Large intestine (tissue), 3 donors: ENCODE measurements around the gene WBP4. TPM values are rescaled to one million over a fixed set of nuclear protein-coding genes. Genes with fewer than 3 reads are reported as not detected.

Experiments used
- DNase-seq, 2 donors: peaks; one replicate each; pipeline versions ENCODE4 v3.0.0 to v3.0.0-alpha.2; 2013
- H3K27ac ChIP-seq: one replicate; pipeline ENCODE4 v1.5.1; 2013; ENCODE audit warnings: low read length
- H3K27me3 ChIP-seq: 2 replicates; pipeline ENCODE4 v1.6.1; 2013; ENCODE audit warnings: low read length; ENCODE audit not compliant: control insufficient read depth, insufficient read depth
- H3K36me3 ChIP-seq: 2 replicates; pipeline ENCODE4 v1.6.1; 2013; ENCODE audit warnings: low read length; ENCODE audit not compliant: control insufficient read depth, insufficient read depth
- H3K4me1 ChIP-seq: one replicate; pipeline ENCODE4 v1.6.1; 2013; ENCODE audit warnings: low read length; ENCODE audit not compliant: control insufficient read depth, insufficient read depth
- H3K4me3 ChIP-seq: one replicate; pipeline ENCODE4 v1.5.1; 2013; ENCODE audit warnings: low read length
- H3K9me3 ChIP-seq: one replicate; pipeline ENCODE4 v1.6.1; 2013; ENCODE audit warnings: mild to moderate bottlenecking, low read depth, low read length, moderate library complexity; ENCODE audit not compliant: control insufficient read depth
- WGBS: methylation state at CpG from one replicate; pipeline ENCODE4 v1.1.5; 2013; ENCODE audit warnings: low lambda C conversion rate; ENCODE audit not compliant: insufficient coverage; 5-methylcytosine and 5-hydroxymethylcytosine counted together
- polyA plus RNA-seq: library from polyadenylated mRNA; unstranded; fragments of 120-200 nt; gene quantifications from one replicate; pipeline ENCODE4 v1.2.1, GENCODE V29; 2013

The WBP4 gene
- polyA plus RNA-seq, 1 donor = 21.4 TPM

DNA sequence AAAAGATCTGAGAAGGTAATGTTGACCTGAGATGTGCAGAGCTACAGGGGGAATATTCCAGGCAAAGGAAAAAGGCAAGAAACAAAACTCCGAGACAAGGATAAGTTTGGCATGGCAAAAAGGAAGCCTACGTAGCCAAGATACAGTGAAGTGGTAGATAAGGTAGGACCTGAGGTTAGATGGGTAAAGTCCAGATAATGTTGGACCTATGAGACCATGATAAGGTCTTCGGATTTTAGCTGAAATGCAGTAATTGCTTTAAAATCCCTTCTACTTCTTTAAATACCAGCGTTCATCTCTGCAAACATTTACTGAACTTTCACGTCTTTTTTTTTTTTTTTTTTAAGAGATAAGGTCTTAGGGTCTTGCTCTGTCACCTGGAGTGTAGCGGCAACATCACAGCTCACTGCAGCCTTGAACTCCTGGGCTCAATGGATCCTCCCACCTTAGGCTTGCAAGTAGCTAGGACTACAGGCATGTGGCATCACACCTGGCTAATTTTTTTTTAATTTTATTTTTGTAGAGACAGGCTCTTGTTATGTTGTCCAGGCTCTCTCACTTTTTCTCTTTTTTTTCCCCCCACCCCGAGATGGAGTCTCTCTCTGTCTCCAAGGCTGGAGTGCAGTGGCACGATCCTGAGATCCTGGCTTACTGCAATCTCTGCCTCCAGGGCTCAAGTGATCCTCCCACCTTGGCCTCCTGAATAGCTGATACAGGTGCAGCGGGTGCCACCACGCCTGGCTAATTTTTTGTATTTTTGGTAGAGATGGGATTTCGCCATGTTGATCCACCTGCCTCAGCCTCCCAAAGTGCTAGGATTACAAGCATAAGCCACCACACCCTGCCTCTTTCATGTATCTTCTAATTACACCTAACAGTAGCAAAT is 4.2 kb upstream of the WBP4 start:
- H3K4me1 ChIP-seq = peaks cover 26% of the 10 kb centered on the region
- 30% methylated on average over 5 of the region's 11 CpGs for WGBS
- H3K4me3 ChIP-seq = no peak overlapping the region

DNA sequence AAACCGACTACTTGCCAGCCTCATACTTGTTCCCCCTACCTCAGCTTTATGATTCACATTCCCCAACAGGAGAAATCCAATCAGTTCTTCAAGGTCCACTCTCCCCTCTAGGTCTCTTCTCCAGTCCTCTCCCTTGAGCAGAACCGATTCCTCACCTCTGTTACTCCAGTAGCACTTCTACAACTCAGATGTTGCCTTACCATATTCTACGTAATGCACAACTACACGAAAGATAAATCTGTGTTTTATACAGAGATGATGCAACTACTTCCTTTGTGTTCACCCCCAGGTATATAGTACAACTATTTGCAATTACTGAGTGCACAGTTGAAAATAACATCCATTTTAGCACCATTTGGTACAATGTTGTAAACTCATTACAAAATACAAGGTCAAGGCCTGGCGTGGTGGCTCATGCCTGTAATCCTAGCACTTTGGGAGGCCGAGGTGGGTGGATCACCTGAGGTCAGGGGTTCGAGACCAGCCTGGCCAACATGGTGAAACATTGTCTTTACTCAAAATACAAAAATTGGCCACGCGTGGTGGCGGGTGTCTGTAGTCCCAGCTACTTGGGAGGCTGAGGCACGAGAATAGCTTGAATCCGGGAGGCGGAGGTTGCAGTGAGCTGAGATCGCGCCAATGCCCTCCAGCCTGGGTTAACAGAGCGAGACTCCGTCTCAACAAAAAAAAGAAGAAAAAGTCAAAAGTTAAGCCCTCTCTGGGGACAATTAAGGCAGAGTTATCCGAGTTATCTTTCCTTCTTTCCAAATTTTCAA is 2.8 kb upstream of the WBP4 start:
- no peaks in the 10 kb centered on the region for H3K9me3 ChIP-seq
- peak overlapping the region; percentile 94 for H3K4me3 ChIP-seq
- peaks cover 31% of the 10 kb centered on the region for H3K4me1 ChIP-seq
- no peaks in the 10 kb centered on the region for H3K27me3 ChIP-seq
- peak in 1 of 2 donors; percentile 57 for DNase-seq
- 93% methylated on average over 2 of the region's 18 CpGs for WGBS
- H3K36me3 ChIP-seq = no peaks in the 10 kb centered on the region
- peak overlapping the region; percentile 99 for H3K27ac ChIP-seq

More for the DNA sequence above, 4.2 kb upstream of the WBP4 start:
- Histone ChIP-seq H3K27me3 (no peaks in the 10 kb centered on the region), H3K9me3 (no peaks in the 10 kb centered on the region), H3K36me3 (no peaks in the 10 kb centered on the region), H3K27ac (peak overlapping the region; percentile 31)
- peak; percentile 42 to 68 for DNase-seq

DNA sequence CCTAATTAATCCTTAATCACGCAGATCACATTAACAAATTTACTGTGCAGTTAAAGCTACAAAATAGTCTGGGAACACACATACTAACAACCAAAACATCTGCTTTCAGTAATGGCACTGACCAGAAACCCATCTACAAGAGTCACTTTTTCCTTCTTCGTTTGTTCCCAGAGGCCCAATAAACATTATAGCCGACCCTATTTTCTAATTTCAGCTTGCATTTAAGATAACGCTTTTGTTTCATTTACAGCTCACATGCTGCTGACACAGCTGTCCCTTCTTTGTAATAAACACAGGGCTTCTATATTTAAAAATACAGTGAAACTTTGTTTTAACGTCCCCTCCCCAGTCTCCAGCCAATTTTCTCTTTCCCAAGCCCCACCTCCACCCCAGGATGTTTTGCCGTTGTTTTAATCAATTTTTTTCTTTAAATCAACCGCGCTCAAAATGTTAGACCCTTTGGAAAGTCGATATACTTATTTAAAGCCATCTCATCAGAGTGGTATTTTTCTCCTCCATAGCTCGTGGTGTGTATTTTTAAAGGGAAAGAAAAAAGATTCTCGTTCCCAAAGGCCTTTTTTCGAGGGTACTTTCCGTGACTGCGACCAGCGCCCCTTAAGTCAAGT is 1.7 kb upstream of the WBP4 start:
- Histone ChIP-seq H3K36me3 (no peaks in the 10 kb centered on the region), H3K4me3 (peak overlapping the region; percentile 94), H3K9me3 (no peaks in the 10 kb centered on the region), H3K4me1 (peaks cover 34% of the 10 kb centered on the region), H3K27ac (peak overlapping the region; percentile 99), H3K27me3 (no peaks in the 10 kb centered on the region)
- WGBS = 5% methylated on average over 3 of the region's 15 CpGs
- no peak for DNase-seq

GRCh38 chr13:41060082-41060723 is 1.1 kb upstream of the WBP4 start:
- H3K27ac ChIP-seq = peak overlapping the region; percentile 99
- H3K36me3 ChIP-seq = no peaks in the 10 kb centered on the region
- peak; percentile 94 to 97 for DNase-seq
- peaks cover 30% of the 10 kb centered on the region for H3K4me1 ChIP-seq
- H3K9me3 ChIP-seq = no peaks in the 10 kb centered on the region
- H3K4me3 ChIP-seq = peak overlapping the region; percentile 94
- no peaks in the 10 kb centered on the region for H3K27me3 ChIP-seq
- WGBS = no CpG with 5 or more reads among the region's 57 CpGs

- Histone ChIP-seq H3K27me3 (no peaks in the 10 kb centered on the region), H3K4me1 (peaks cover 30% of the 10 kb centered on the region), H3K27ac (peak overlapping the region; percentile 99), H3K4me3 (peak overlapping the region; percentile 94), H3K9me3 (no peaks in the 10 kb centered on the region), H3K36me3 (no peaks in the 10 kb centered on the region)
- 0% methylated on average over 3 of the region's 35 CpGs for WGBS
- peak in 1 of 2 donors; percentile 75 for DNase-seq
Observed at GRCh38 chr13:41060724-41061074, 610 bp upstream of the WBP4 start.

- no peaks in the 10 kb centered on the region for H3K27me3 ChIP-seq
- DNase-seq = no peak
- H3K9me3 ChIP-seq = no peaks in the 10 kb centered on the region
- 0% methylated on average over 5 of the region's 24 CpGs for WGBS
- H3K4me1 ChIP-seq = peaks cover 21% of the 10 kb centered on the region
- peaks cover 10% of the 10 kb centered on the region for H3K36me3 ChIP-seq
- peak overlapping the region; percentile 99 for H3K27ac ChIP-seq
- peak overlapping the region; percentile 94 for H3K4me3 ChIP-seq
Observed at GRCh38 chr13:41061914-41062837, 867 bp downstream of the WBP4 start.

GRCh38 chr13:41064493-41064892 is 3.2 kb downstream of the WBP4 start:
- H3K36me3 ChIP-seq = peaks cover 27% of the 10 kb centered on the region
- no peak overlapping the region for H3K4me3 ChIP-seq
- DNase-seq = no peak
- H3K27ac ChIP-seq = no peak overlapping the region
- no peaks in the 10 kb centered on the region for H3K9me3 ChIP-seq
- peaks cover 8% of the 10 kb centered on the region for H3K4me1 ChIP-seq
- 88% methylated on average over 1 of the region's 2 CpGs for WGBS
- no peaks in the 10 kb centered on the region for H3K27me3 ChIP-seq

GRCh38 chr13:41065078-41065477 is 3.8 kb downstream of the WBP4 start:
- peak in 1 of 2 donors; percentile 47 for DNase-seq
- peaks cover 30% of the 10 kb centered on the region for H3K36me3 ChIP-seq
- no peaks in the 10 kb centered on the region for H3K9me3 ChIP-seq
- H3K4me1 ChIP-seq = peaks cover 8% of the 10 kb centered on the region
- H3K4me3 ChIP-seq = no peak overlapping the region
- peak overlapping the region; percentile 32 for H3K27ac ChIP-seq
- no peaks in the 10 kb centered on the region for H3K27me3 ChIP-seq

- Histone ChIP-seq H3K4me3 (no peak overlapping the region), H3K9me3 (no peaks in the 10 kb centered on the region), H3K27me3 (no peaks in the 10 kb centered on the region), H3K36me3 (peaks cover 63% of the 10 kb centered on the region), H3K4me1 (no peaks in the 10 kb centered on the region), H3K27ac (no peak overlapping the region)
- no peak for DNase-seq
- WGBS = no CpG with 5 or more reads among the region's 9 CpGs
Observed at GRCh38 chr13:41074523-41074922, 13.2 kb downstream of the WBP4 start.
